Neural cell (in vitro differentiated cells): ENCODE results near the gene DTWD1.

Experiments
- EP300 ChIP-seq: fragments of 450-650 bp; conservative IDR thresholded peaks from 2 replicates; pipeline ENCODE4 v1.6.1; 2014; ENCODE audit warnings: antibody characterized with exemption, mild to moderate bottlenecking, moderate library complexity; ENCODE audit not compliant: poor library complexity, severe bottlenecking
- POLR2AphosphoS5 ChIP-seq: IDR thresholded peaks from 2 replicates; pipeline ENCODE4 v1.6.1; 2012
- RAD21 ChIP-seq: fragments of 450-650 bp; conservative IDR thresholded peaks from 2 replicates; pipeline ENCODE4 v1.6.1; 2014; ENCODE audit warnings: antibody characterized with exemption, mild to moderate bottlenecking, moderate library complexity
- SMC3 ChIP-seq: fragments of 450-650 bp; conservative IDR thresholded peaks from 2 replicates; pipeline ENCODE4 v1.6.1; 2014; ENCODE audit warnings: antibody characterized with exemption, mild to moderate bottlenecking, moderate library complexity; ENCODE audit not compliant: poor library complexity
- TAF1 ChIP-seq: IDR thresholded peaks from 2 replicates; pipeline ENCODE4 v1.6.1; 2012; ENCODE audit warnings: low read depth
- TF ChIP-seq, protein P1 (sequence below): fragments of 450-650 bp; IDR thresholded peaks from 2 replicates; pipeline ENCODE4 v1.5.1; 2014; ENCODE audit warnings: antibody characterized with exemption, mild to moderate bottlenecking, moderate library complexity; ENCODE audit not compliant: poor library complexity, severe bottlenecking
- TF ChIP-seq, protein P2 (sequence below): IDR thresholded peaks from 2 replicates; pipeline ENCODE4 v1.6.1; 2012; ENCODE audit warnings: borderline replicate concordance

DNA sequence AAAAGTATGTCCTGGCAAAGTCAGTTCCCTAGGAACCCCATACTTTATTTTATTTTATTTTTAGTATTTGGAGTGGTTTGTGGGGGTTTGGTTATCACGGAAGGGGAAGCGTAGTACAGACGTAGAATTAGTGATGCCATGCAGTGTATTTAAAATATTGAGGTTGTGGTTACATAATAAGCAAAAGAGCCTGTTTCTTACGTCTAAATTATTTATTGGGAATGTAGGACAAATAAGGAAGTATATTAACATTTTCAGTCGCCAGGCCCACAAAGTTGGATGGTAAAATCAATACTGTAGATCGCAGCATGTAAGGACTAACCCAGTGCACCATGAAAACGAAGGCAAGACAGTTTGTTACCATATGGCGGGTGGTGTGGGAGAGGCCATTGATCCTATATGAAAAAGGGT, 558 bp downstream of the DTWD1 start:
- TF ChIP-seq, protein P1, sequence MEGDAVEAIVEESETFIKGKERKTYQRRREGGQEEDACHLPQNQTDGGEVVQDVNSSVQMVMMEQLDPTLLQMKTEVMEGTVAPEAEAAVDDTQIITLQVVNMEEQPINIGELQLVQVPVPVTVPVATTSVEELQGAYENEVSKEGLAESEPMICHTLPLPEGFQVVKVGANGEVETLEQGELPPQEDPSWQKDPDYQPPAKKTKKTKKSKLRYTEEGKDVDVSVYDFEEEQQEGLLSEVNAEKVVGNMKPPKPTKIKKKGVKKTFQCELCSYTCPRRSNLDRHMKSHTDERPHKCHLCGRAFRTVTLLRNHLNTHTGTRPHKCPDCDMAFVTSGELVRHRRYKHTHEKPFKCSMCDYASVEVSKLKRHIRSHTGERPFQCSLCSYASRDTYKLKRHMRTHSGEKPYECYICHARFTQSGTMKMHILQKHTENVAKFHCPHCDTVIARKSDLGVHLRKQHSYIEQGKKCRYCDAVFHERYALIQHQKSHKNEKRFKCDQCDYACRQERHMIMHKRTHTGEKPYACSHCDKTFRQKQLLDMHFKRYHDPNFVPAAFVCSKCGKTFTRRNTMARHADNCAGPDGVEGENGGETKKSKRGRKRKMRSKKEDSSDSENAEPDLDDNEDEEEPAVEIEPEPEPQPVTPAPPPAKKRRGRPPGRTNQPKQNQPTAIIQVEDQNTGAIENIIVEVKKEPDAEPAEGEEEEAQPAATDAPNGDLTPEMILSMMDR = no peak
- no peak for TF ChIP-seq POLR2AphosphoS5
- no peak for TF ChIP-seq EP300
- no peak for TF ChIP-seq RAD21
- TF ChIP-seq SMC3 = no peak
- TF ChIP-seq, protein P2, sequence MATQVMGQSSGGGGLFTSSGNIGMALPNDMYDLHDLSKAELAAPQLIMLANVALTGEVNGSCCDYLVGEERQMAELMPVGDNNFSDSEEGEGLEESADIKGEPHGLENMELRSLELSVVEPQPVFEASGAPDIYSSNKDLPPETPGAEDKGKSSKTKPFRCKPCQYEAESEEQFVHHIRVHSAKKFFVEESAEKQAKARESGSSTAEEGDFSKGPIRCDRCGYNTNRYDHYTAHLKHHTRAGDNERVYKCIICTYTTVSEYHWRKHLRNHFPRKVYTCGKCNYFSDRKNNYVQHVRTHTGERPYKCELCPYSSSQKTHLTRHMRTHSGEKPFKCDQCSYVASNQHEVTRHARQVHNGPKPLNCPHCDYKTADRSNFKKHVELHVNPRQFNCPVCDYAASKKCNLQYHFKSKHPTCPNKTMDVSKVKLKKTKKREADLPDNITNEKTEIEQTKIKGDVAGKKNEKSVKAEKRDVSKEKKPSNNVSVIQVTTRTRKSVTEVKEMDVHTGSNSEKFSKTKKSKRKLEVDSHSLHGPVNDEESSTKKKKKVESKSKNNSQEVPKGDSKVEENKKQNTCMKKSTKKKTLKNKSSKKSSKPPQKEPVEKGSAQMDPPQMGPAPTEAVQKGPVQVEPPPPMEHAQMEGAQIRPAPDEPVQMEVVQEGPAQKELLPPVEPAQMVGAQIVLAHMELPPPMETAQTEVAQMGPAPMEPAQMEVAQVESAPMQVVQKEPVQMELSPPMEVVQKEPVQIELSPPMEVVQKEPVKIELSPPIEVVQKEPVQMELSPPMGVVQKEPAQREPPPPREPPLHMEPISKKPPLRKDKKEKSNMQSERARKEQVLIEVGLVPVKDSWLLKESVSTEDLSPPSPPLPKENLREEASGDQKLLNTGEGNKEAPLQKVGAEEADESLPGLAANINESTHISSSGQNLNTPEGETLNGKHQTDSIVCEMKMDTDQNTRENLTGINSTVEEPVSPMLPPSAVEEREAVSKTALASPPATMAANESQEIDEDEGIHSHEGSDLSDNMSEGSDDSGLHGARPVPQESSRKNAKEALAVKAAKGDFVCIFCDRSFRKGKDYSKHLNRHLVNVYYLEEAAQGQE = no peak
- no peak for TF ChIP-seq TAF1
